CD4-positive, alpha-beta T cell treated with Interleukin-17A for 1 hour (primary cell): Measurements from ENCODE around the gene ILDR2.

Experiments used
- DNase-seq: peaks from one replicate; pipeline ENCODE4 v3.0.0-alpha.2; 2020

The ILDR2 gene

DNA sequence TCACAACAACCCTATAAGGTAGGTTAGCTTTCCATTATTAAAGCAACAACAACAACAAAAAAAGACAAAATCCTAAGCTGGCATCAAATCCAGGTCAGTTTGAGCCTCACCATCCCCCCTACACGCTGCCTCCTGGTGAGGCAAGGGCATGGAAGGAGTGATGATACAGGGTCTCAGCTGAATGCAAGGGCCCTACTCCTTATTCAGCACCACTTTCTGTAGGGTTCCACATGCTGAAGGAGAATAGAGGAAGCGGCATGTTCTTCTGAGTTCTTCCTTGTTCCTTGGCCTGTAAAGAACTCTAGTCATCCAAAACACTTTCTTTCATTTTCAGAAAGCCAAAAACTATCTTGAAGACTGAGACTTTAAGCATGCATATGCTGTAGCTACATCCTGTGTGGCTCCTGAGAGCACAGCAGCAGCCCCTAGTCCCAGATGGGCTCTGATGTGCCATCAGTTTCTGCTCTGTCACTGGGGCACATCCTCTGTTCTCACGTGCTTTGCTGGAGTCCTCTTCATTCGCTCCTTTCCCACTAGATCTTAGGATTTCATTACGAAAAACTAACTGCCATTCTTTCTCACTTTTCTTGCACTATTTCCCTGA is 6.2 kb downstream of the ILDR2 start:
- no peak for DNase-seq

GRCh38 chr1:166960858-166961474 is 14.4 kb downstream of the ILDR2 start:
- DNase-seq = no peak

GRCh38 chr1:166956872-166957271 is 18.5 kb downstream of the ILDR2 start:
- DNase-seq = no peak

GRCh38 chr1:166956057-166956850 is 19.1 kb downstream of the ILDR2 start:
- DNase-seq = no peak

- DNase-seq = no peak
Measured at GRCh38 chr1:166953491-166953890, 21.8 kb downstream of the ILDR2 start.

GRCh38 chr1:166952002-166952746 is 23.2 kb downstream of the ILDR2 start:
- no peak for DNase-seq

DNA sequence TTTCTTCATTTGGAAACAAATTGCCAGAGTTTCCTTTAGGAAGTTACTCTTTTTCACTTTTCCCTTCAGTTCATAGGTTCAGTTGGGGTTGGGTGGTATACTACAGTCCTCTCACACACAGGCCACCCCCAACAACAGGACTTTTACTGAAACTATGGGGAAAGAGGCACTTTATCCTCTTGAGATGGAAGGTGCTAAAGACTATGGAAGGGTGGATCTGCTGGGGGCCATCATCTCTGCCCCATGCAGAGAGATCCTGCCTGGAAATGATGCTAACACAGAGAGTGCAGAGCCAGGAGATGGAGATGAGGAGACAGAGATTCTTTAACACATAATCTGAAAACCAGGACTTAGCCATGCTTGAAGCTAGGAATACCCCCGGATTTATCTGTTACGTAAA is 24.3 kb downstream of the ILDR2 start:
- DNase-seq = no peak

GRCh38 chr1:166950156-166950555 is 25.2 kb downstream of the ILDR2 start:
- DNase-seq = no peak

DNA sequence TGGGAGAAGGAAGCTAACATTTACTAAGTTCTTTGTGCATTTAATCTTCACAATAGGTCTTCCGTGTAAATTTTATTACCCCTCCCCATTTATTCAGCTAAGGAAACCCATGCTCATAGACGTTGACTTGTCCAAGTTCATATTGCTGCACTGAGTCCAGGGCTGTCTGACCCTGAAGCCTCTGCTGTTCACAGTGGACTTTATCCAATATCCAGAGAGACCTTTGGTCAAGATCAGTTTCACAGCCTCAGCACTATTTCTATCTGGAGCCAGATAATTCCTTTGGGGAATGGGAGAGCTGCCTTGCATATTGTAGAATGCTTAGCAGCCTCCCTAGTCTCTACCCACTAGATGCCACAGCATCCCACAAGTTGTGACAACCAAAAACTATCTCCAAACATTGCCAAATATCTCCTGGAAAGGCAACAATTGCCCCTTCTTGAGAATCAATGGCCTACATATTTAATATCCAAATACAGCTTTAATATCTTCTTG is 26.4 kb downstream of the ILDR2 start:
- DNase-seq = no peak

- no peak for DNase-seq
Measured at GRCh38 chr1:166947398-166948043, 27.8 kb downstream of the ILDR2 start.

GRCh38 chr1:166944186-166944967 is 31.0 kb downstream of the ILDR2 start:
- no peak for DNase-seq

- DNase-seq = no peak
Measured at GRCh38 chr1:166939741-166940375, 35.5 kb downstream of the ILDR2 start.

- DNase-seq = no peak
Measured at GRCh38 chr1:166937962-166938361, 37.4 kb downstream of the ILDR2 start.

DNA sequence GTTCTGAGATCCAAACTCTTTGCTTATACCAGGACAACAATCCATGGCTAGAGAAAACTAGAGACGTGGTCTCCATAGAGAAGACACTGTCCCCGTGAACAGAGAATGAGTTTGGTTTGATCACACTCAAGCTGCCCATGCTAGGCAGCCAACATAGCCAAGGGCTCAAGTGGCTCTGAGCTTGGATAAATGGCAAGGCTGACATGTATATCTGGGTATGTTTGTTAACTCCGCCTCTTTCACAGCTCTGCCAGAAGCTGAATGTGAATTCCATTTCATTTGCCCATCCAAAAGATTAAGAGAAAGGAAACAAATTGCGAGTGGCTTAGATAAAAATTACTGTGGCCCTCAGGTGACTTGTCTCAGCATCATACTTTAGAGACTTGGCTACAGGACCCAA is 38.0 kb downstream of the ILDR2 start:
- DNase-seq = no peak

GRCh38 chr1:166933633-166934032 is 41.7 kb downstream of the ILDR2 start:
- DNase-seq = no peak

GRCh38 chr1:166933140-166933539 is 42.2 kb downstream of the ILDR2 start:
- no peak for DNase-seq

DNA sequence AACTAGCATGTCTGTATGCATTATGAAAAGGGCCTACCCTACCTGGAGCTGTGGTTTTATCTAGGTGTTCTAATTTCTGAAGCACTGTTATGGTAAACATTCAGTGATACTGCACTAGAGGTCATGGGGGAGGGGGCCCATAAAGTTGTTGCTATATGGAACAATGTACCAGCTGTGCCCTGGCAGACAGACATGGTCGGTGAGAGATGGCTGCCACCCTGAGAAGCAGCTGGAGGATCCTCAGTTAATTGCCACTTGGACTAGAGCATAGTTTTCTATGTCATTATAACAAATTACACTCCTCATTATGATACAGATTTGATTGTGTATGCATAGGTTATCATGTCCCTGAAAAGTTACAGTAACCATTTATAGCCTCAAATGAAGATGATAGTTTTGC is 45.4 kb downstream of the ILDR2 start:
- DNase-seq = no peak

GRCh38 chr1:166927701-166928100 is 47.6 kb downstream of the ILDR2 start:
- no peak for DNase-seq

- no peak for DNase-seq
Measured at GRCh38 chr1:166925810-166926478, 49.4 kb downstream of the ILDR2 start.

GRCh38 chr1:166924823-166925541 is 50.4 kb downstream of the ILDR2 start:
- DNase-seq = no peak
